HFFc6 (cell line): Measurements from ENCODE around the gene NEK6. TPM values are rescaled to one million over a fixed set of nuclear protein-coding genes. Genes with fewer than 3 reads are reported as not detected.

ENCODE experiments used
- DNase-seq: peaks from one replicate; pipeline ENCODE4 v3.0.0-alpha.2; 2018
- H3K27ac Mint-ChIP-seq: 2 replicates; pipeline ENCODE4 v1.8.0; 2020; ENCODE audit warnings: mild to moderate bottlenecking, mixed read lengths
- H3K27me3 Mint-ChIP-seq: 2 replicates; pipeline ENCODE4 v1.8.0; 2021; ENCODE audit warnings: mild to moderate bottlenecking, moderate library complexity, mixed read lengths; ENCODE audit not compliant: insufficient read depth
- H3K36me3 Mint-ChIP-seq: 2 replicates; pipeline ENCODE4 v1.8.0; 2021; ENCODE audit warnings: low read depth, mixed read lengths
- H3K4me1 Mint-ChIP-seq: 2 replicates; pipeline ENCODE4 v1.8.0; 2020; ENCODE audit warnings: low read depth, mixed read lengths
- H3K4me3 Mint-ChIP-seq: 2 replicates; pipeline ENCODE4 v1.8.0; 2020; ENCODE audit warnings: mild to moderate bottlenecking, moderate library complexity, mixed read lengths
- H3K9me3 Mint-ChIP-seq: 2 replicates; pipeline ENCODE4 v1.8.0; 2020; ENCODE audit warnings: mild to moderate bottlenecking, mixed read lengths
- total RNA-seq, 6 experiments: library from RNA; stranded (reverse); fragmentation: NEBNext Ultra II Directional; extraction: Animal tissue kit (Norgen Biotek cat#: 25700); gene quantifications; 2 replicates in 1 of 6; 3 replicates in 5 of 6; pipeline ENCODE4 v1.2.3, GENCODE V29; 2021
- TF ChIP-seq, protein P1 (sequence below): fragments of 200-600 bp; sonication (generic); IDR thresholded peaks from 2 replicates; pipeline ENCODE4 v1.5.0; 2021; ENCODE audit warnings: antibody characterized with exemption, mild to moderate bottlenecking

The NEK6 gene
- total RNA-seq, 6 experiments from 2014 or later = 66.5 to 81.1 (median 71.4) TPM

DNA sequence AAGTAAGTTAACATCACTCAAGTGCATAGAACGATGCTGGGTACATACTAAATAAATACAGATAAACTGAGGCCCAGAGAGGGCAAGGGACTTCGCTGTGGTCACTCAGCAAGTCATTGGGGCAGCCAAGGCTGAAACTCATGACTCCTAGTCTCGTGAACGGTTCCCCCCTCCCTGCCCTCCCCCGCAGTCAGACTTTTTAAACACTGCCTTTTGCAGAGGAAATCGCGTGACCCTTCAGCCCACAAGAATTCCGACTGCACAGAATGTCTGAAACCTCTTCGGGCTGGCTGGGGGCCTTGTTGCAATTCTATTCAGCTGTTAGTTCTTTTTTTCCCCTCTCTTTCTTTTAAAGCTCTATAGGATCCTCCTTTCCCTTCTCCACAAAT, 28.1 kb downstream of the NEK6 start:
- Mint-ChIP-seq H3K27ac (peak overlapping the region; percentile 98), H3K27me3 (peaks cover 4% of the 10 kb centered on the region; the same call in 1 of the 2 replicates), H3K4me3 (peak overlapping the region; percentile 72), H3K9me3 (no peaks in the 10 kb centered on the region), H3K4me1 (peaks cover 66% of the 10 kb centered on the region), H3K36me3 (0 out of 2 replicates have a peak, but pooled peaks cover 4% of the 10 kb centered on the region)
- peak; percentile 94 for DNase-seq
- TF ChIP-seq, protein P1, sequence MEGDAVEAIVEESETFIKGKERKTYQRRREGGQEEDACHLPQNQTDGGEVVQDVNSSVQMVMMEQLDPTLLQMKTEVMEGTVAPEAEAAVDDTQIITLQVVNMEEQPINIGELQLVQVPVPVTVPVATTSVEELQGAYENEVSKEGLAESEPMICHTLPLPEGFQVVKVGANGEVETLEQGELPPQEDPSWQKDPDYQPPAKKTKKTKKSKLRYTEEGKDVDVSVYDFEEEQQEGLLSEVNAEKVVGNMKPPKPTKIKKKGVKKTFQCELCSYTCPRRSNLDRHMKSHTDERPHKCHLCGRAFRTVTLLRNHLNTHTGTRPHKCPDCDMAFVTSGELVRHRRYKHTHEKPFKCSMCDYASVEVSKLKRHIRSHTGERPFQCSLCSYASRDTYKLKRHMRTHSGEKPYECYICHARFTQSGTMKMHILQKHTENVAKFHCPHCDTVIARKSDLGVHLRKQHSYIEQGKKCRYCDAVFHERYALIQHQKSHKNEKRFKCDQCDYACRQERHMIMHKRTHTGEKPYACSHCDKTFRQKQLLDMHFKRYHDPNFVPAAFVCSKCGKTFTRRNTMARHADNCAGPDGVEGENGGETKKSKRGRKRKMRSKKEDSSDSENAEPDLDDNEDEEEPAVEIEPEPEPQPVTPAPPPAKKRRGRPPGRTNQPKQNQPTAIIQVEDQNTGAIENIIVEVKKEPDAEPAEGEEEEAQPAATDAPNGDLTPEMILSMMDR = no peak

DNA sequence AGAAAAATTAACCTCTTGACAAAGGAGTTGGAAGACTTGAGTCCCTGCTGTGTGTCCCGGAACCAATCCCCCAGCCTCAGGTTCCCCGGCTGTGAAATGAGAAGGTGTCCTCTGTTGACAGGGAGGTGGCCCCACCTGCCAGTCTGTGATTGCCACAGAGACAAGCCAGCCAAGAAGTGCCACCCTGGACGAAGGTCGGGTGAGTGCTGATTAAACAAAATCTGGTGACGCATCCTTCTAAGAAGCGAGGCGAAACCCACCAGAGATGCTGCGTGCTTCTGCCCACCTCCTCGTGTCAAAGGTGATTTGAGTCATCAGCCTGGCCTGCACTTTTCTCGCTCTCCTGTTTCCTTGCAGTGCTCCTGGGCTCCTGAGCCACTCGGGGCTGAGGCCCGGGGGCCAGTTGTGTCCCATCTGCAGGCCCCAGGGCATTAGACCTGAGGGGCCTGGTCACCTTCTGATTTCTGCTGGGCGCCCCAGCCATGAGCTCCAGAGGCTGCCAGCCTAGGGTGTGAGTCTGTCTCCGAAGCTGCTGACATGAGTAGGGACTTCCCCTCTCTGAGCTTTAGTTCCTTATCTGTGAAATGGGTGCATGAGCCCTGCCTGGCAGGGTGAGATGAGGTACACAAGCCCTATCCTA, 28.7 kb downstream of the NEK6 start:
- no peaks in the 10 kb centered on the region for H3K9me3 Mint-ChIP-seq
- H3K27ac Mint-ChIP-seq = peak overlapping the region; percentile 98
- H3K4me3 Mint-ChIP-seq = peak overlapping the region; percentile 72
- H3K4me1 Mint-ChIP-seq = peaks cover 70% of the 10 kb centered on the region
- DNase-seq = peak; percentile 89
- TF ChIP-seq, protein P1 = no peak
- H3K36me3 Mint-ChIP-seq = 0 out of 2 replicates have a peak, but pooled peaks cover 4% of the 10 kb centered on the region
- peaks cover 4% of the 10 kb centered on the region; the same call in 1 of the 2 replicates for H3K27me3 Mint-ChIP-seq

DNA sequence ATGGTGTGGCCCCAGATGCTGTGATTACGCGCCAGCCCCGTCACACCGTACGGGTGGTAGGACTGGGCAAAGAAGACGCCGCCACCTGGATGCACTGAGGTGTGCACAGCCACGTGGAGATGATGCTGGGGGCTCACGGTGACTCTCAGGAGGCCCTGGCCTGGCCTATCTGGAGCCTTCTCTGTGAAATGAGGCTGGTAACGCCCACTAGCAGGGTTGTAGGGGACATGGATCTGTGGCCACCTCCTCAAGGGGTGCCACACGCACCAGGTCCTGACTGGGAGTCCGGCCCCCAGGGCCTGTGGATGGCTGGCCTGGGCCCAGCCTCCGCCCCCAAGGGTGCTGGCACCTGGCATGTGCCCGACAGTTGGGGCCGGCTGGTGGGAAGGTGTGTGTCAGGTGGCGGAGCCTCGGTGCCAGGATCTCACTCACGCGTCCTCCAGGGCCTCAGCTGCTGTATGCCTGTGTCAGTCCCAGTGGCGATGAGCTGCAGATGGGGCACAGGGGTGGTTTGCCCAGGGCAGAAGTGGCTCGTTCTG, 32.4 kb downstream of the NEK6 start:
- peaks cover 81% of the 10 kb centered on the region for H3K4me1 Mint-ChIP-seq
- H3K27me3 Mint-ChIP-seq = peaks cover 6% of the 10 kb centered on the region
- H3K9me3 Mint-ChIP-seq = no peaks in the 10 kb centered on the region
- no peak overlapping the region for H3K27ac Mint-ChIP-seq
- H3K36me3 Mint-ChIP-seq = peaks cover 9% of the 10 kb centered on the region; the same call in 1 of the 2 replicates
- H3K4me3 Mint-ChIP-seq = no peak overlapping the region
- DNase-seq = no peak
- TF ChIP-seq, protein P1 = no peak

DNA sequence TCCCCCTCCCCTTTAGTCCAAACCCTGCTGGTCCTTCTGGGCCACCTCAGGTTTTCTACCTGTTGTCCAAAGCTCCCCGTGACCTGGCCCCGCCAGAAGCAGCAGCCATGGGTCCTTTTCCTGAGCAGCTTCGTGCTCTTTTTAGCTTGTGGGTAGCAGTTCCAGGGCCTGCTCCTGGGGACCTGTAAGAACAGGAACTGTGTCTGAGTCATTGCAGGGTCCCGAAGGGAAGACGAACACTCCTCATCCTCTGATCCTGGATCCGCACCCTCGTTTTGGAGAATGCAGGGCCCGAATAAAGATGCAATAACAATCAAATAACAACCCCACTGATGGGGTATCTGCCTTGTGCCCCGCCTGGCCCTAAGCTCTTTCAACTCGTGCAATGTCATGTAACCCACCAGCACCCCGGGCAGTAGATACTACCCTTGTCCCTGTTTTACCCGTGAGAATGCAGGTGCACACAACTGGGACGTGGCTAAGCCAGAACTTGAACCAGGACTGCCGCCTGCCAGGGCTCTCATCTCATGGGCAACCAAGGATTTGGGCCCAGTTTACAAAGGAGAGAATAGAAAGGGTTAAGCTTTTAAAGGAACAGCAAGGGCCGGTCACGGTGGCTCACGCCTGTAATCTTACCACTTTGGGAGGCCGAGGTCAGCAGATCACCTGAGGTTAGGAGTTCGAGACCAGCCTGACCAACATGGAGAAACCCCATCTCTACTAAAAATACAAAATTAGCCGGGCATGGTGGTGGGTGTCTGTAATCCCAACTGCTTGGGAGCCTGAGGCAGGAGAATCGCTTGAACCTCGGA, 33.2 kb downstream of the NEK6 start:
- Mint-ChIP-seq H3K4me3 (no peak overlapping the region), H3K27ac (no peak overlapping the region), H3K4me1 (peaks cover 81% of the 10 kb centered on the region), H3K9me3 (no peaks in the 10 kb centered on the region), H3K27me3 (peaks cover 11% of the 10 kb centered on the region), H3K36me3 (peaks cover 5% of the 10 kb centered on the region; the same call in 1 of the 2 replicates)
- DNase-seq = no peak
- TF ChIP-seq, protein P1 = no peak

DNA sequence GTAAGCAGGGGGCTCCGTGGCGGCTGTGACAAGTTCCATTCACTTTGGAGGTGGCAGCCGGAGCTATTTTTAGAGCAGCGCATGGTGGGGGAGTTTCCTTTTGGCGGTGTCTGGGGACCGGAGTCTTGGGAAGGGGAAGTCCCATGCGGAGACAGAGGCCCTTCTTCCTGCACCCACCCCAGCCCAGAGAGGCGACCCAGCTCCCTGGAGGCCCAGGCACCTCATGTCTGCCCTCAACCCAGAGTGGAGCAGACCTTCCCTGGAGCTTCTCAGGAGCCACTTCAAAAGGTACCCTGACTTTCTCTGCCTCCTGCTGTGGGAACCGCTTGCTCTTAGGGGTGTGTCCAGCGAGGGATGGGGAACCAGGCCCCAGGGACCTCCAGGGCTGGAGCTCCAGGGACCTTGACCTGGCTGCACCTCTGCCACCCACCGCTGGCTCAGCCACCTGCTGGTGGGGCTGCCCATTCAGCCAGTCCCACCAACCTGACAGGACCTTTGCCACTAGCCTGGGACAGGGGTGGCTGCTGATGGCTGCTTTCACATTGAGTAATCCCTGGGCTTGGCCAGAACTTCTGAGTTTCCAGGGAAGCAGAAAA, 34.1 kb downstream of the NEK6 start:
- TF ChIP-seq, protein P1 = peak; percentile 34; the same call in 1 of the 2 replicates
- Mint-ChIP-seq H3K4me3 (no peak overlapping the region), H3K36me3 (peaks cover 5% of the 10 kb centered on the region; the same call in 1 of the 2 replicates), H3K27ac (peak overlapping the region; percentile 19; the same call in 1 of the 2 replicates), H3K4me1 (peaks cover 81% of the 10 kb centered on the region), H3K9me3 (no peaks in the 10 kb centered on the region), H3K27me3 (peaks cover 11% of the 10 kb centered on the region)
- no peak for DNase-seq
